CD8-positive, alpha-beta memory T cell (primary cell): ENCODE measurements around the gene MYH2. TPM values are rescaled to one million over a fixed set of nuclear protein-coding genes. Genes with fewer than 3 reads are reported as not detected.

Experiments used
- CTCF ChIA-PET: fragments of 350-600 bp; sonication (Branson Sonifier 250); formaldehyde crosslinking; loops from one replicate; lab custom pipeline; 2021; ENCODE audit warnings: antibody characterized with exemption; lab: Charles Lee
- POLR2A ChIA-PET: fragments of 350-600 bp; sonication (Branson Sonifier 250); formaldehyde crosslinking; loops from one replicate; lab custom pipeline; 2021; ENCODE audit warnings: antibody characterized with exemption; lab: Charles Lee
- DNase-seq, 5 donors: peaks; one replicate each; pipeline versions ENCODE4 v3.0.0 to v3.0.0-alpha.2; 2020 to 2022; ENCODE audit warnings: mixed read lengths in 1 of 5
- H3K27ac ChIP-seq: one replicate; pipeline ENCODE4 v1.7.0; 2013; ENCODE audit warnings: low read depth, mild to moderate bottlenecking, low read length, moderate library complexity
- H3K27me3 ChIP-seq: 2 replicates; pipeline ENCODE4 v1.7.0; 2013; ENCODE audit warnings: low read length, mild to moderate bottlenecking; ENCODE audit not compliant: insufficient read depth, poor library complexity, severe bottlenecking
- H3K36me3 ChIP-seq: 2 replicates; pipeline ENCODE4 v1.7.0; 2013; ENCODE audit warnings: mild to moderate bottlenecking, low read length, moderate library complexity; ENCODE audit not compliant: insufficient read depth
- H3K4me1 ChIP-seq: 2 replicates; pipeline ENCODE4 v1.7.0; 2013; ENCODE audit warnings: mild to moderate bottlenecking, low read length, moderate library complexity; ENCODE audit not compliant: insufficient read depth
- H3K4me3 ChIP-seq: 2 replicates; pipeline ENCODE4 v1.7.0; 2013; ENCODE audit warnings: mild to moderate bottlenecking, low read length
- H3K9me3 ChIP-seq: 2 replicates; pipeline ENCODE4 v1.7.0; 2013; ENCODE audit warnings: mild to moderate bottlenecking, low read length
- H3K27ac Mint-ChIP-seq, 8 donors: one replicate each; pipeline ENCODE4 v1.8.0; 2020 to 2021; ENCODE audit warnings: mixed read lengths in 8 of 8, mild to moderate bottlenecking in 6 of 8, inconsistent platforms in 3 of 8, moderate library complexity in 3 of 8
- H3K27me3 Mint-ChIP-seq, 2 donors: one replicate each; pipeline ENCODE4 v1.8.0; 2020 to 2021; ENCODE audit warnings: mixed read lengths in 2 of 2, mild to moderate bottlenecking in 1 of 2, moderate library complexity in 1 of 2
- H3K36me3 Mint-ChIP-seq, 3 donors: one replicate each; pipeline ENCODE4 v1.8.0; 2020 to 2021; ENCODE audit warnings: mixed read lengths in 3 of 3, inconsistent platforms in 1 of 3, mild to moderate bottlenecking in 1 of 3
- H3K4me1 Mint-ChIP-seq, 3 donors: one replicate each; pipeline ENCODE4 v1.8.0; 2020 to 2021; ENCODE audit warnings: mixed read lengths in 3 of 3, inconsistent platforms in 1 of 3, mild to moderate bottlenecking in 1 of 3
- H3K4me3 Mint-ChIP-seq, 7 donors: one replicate each; pipeline ENCODE4 v1.8.0; 2020 to 2021; ENCODE audit warnings: mixed read lengths in 7 of 7, mild to moderate bottlenecking in 6 of 7, moderate library complexity in 4 of 7, inconsistent platforms in 2 of 7
- H3K9me3 Mint-ChIP-seq, 5 donors: one replicate each; pipeline ENCODE4 v1.8.0; 2020 to 2022; ENCODE audit warnings: mixed read lengths in 5 of 5, mild to moderate bottlenecking in 3 of 5, moderate library complexity in 2 of 5, inconsistent platforms in 1 of 5
- polyA plus RNA-seq: library from polyadenylated mRNA; unstranded; fragments of 300-500 nt; fragmentation: Illumina TruSeq; gene quantifications from one replicate; pipeline ENCODE4 v1.2.3, GENCODE V29; 2021
- total RNA-seq, 2 experiments: library from RNA; stranded (reverse); gene quantifications; one replicate each; pipeline ENCODE4 v1.2.3, GENCODE V29; 2021

Gene MYH2
- total and polyA plus RNA-seq, 3 experiments from 2014 or later, result not detected

DNA sequence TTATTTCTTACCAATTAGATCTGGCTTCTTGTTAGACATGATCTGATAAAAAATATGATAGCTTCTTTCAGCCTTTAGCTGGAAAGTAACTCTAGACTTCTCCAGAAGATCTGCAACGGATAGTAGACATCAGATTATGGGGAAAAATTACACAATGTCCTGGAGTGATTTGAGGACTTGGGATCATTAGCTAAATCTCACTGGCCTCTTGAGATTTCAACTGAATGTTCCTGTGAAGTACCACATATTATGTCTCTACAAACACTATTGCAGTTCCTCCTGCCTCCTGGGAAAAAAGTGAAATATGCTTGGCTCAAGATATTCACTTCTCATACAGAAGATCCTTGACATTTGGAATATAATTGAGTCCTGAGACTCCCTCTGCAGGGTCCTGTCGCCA is 36.6 kb downstream of the MYH2 start:
- no peak overlapping the region for H3K27ac Mint-ChIP-seq
- H3K36me3 Mint-ChIP-seq, result no peaks in the 10 kb centered on the region
- no peak for DNase-seq
- POLR2A ChIA-PET, result no interaction called here
- no peaks in the 10 kb centered on the region for H3K36me3 ChIP-seq
- H3K4me3 ChIP-seq, result no peak overlapping the region
- peaks cover 0 to 10% of the 10 kb centered on the region in 2 donors for H3K27me3 Mint-ChIP-seq
- H3K27me3 ChIP-seq, result no peaks in the 10 kb centered on the region
- H3K27ac ChIP-seq, result no peak overlapping the region
- H3K9me3 Mint-ChIP-seq, result peaks cover 0 to 2% (median 0%) of the 10 kb centered on the region in 5 donors
- no peak overlapping the region for H3K4me3 Mint-ChIP-seq
- no peaks in the 10 kb centered on the region for H3K4me1 Mint-ChIP-seq
- no peaks in the 10 kb centered on the region for H3K4me1 ChIP-seq
- CTCF ChIA-PET, result no interaction called here
- H3K9me3 ChIP-seq, result no peaks in the 10 kb centered on the region

- Histone ChIP-seq H3K4me3 (no peak overlapping the region), H3K4me1 (no peaks in the 10 kb centered on the region), H3K36me3 (no peaks in the 10 kb centered on the region), H3K9me3 (no peaks in the 10 kb centered on the region), H3K27me3 (no peaks in the 10 kb centered on the region), H3K27ac (no peak overlapping the region)
- H3K9me3 Mint-ChIP-seq, result peaks cover 0 to 2% (median 0%) of the 10 kb centered on the region in 5 donors
- no peak overlapping the region for H3K27ac Mint-ChIP-seq
- H3K36me3 Mint-ChIP-seq, result no peaks in the 10 kb centered on the region
- H3K4me1 Mint-ChIP-seq, result no peaks in the 10 kb centered on the region
- DNase-seq, result no peak
- H3K27me3 Mint-ChIP-seq, result peaks cover 2 to 4% of the 10 kb centered on the region in 2 donors
- CTCF ChIA-PET, result no interaction called here
- POLR2A ChIA-PET, result no interaction called here
- no peak overlapping the region for H3K4me3 Mint-ChIP-seq
Measured at GRCh38 chr17:10499950-10500349, 49.5 kb downstream of the MYH2 start.

DNA sequence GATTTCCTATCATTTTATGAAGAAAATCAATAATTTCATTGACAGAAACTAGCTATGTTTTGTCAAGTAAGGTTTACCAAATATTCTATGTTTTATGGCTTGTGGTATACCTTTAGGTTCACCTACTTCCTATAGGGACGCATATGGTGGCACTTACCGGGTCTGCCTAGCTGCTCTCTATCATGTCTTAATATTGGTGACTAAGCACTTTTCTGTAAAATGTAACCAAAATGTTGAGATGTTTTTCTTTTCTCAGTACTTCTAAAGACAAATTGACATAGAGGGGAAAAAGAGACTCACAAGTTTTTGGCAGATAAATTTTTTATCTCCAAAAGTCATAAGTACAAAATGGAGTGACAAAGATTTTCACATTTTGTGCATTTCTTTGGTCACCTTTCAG is 57.5 kb downstream of the MYH2 start:
- POLR2A ChIA-PET, result no interaction called here

GRCh38 chr17:10482252-10482651 is 67.2 kb downstream of the MYH2 start:
- ChIA-PET CTCF (no interaction called here), POLR2A (no interaction called here)
- H3K4me1 Mint-ChIP-seq, result no peaks in the 10 kb centered on the region

More for the DNA sequence above, 57.5 kb downstream of the MYH2 start:
- no peaks in the 10 kb centered on the region for H3K4me1 Mint-ChIP-seq
- Histone ChIP-seq H3K27me3 (no peaks in the 10 kb centered on the region), H3K9me3 (no peaks in the 10 kb centered on the region), H3K27ac (no peak overlapping the region), H3K4me3 (no peak overlapping the region), H3K4me1 (no peaks in the 10 kb centered on the region), H3K36me3 (no peaks in the 10 kb centered on the region)
- CTCF ChIA-PET, result no interaction called here
- peaks cover 1 to 4% of the 10 kb centered on the region in 2 donors for H3K27me3 Mint-ChIP-seq
- no peak for DNase-seq
- H3K36me3 Mint-ChIP-seq, result no peaks in the 10 kb centered on the region
- no peak overlapping the region for H3K4me3 Mint-ChIP-seq
- no peak overlapping the region for H3K27ac Mint-ChIP-seq
- peaks cover 29 to 43% (median 33%) of the 10 kb centered on the region in 5 donors for H3K9me3 Mint-ChIP-seq

GRCh38 chr17:10477701-10478100 is 71.8 kb downstream of the MYH2 start:
- CTCF ChIA-PET, result no interaction called here
- H3K27me3 Mint-ChIP-seq, result peaks cover 3 to 4% of the 10 kb centered on the region in 2 donors
- H3K4me1 ChIP-seq, result no peaks in the 10 kb centered on the region

More at GRCh38 chr17:10482252-10482651, 67.2 kb downstream of the MYH2 start:
- no peak overlapping the region for H3K4me3 ChIP-seq
- Mint-ChIP-seq H3K36me3 (no peaks in the 10 kb centered on the region), H3K4me3 (no peak overlapping the region), H3K9me3 (peaks cover 30 to 39% (median 32%) of the 10 kb centered on the region in 5 donors), H3K27ac (no peak overlapping the region), H3K27me3 (peaks cover 9 to 10% of the 10 kb centered on the region in 2 donors)
- no peak overlapping the region for H3K27ac ChIP-seq
- H3K9me3 ChIP-seq, result no peaks in the 10 kb centered on the region
- no peaks in the 10 kb centered on the region for H3K4me1 ChIP-seq
- no peaks in the 10 kb centered on the region for H3K27me3 ChIP-seq
- DNase-seq, result no peak
- H3K36me3 ChIP-seq, result no peaks in the 10 kb centered on the region

GRCh38 chr17:10474536-10474935 is 74.9 kb downstream of the MYH2 start:
- H3K9me3 Mint-ChIP-seq, result no peaks in the 10 kb centered on the region
- H3K4me3 Mint-ChIP-seq, result no peak overlapping the region
- Histone ChIP-seq H3K4me1 (no peaks in the 10 kb centered on the region), H3K27me3 (no peaks in the 10 kb centered on the region), H3K4me3 (no peak overlapping the region), H3K36me3 (no peaks in the 10 kb centered on the region), H3K9me3 (no peaks in the 10 kb centered on the region), H3K27ac (no peak overlapping the region)
- no peaks in the 10 kb centered on the region for H3K36me3 Mint-ChIP-seq
- H3K27ac Mint-ChIP-seq, result no peak overlapping the region
- H3K4me1 Mint-ChIP-seq, result no peaks in the 10 kb centered on the region
- H3K27me3 Mint-ChIP-seq, result no peaks in the 10 kb centered on the region
- DNase-seq, result no peak
- POLR2A ChIA-PET, result no interaction called here
- CTCF ChIA-PET, result no interaction called here

More at GRCh38 chr17:10477701-10478100, 71.8 kb downstream of the MYH2 start:
- Histone ChIP-seq H3K36me3 (no peaks in the 10 kb centered on the region), H3K27me3 (no peaks in the 10 kb centered on the region), H3K4me3 (no peak overlapping the region), H3K9me3 (no peaks in the 10 kb centered on the region), H3K27ac (no peak overlapping the region)
- peaks cover 0 to 7% (median 4%) of the 10 kb centered on the region in 5 donors for H3K9me3 Mint-ChIP-seq
- no peak overlapping the region for H3K27ac Mint-ChIP-seq
- no peaks in the 10 kb centered on the region for H3K36me3 Mint-ChIP-seq
- no peak overlapping the region for H3K4me3 Mint-ChIP-seq
- DNase-seq, result no peak
- POLR2A ChIA-PET, result no interaction called here
- no peaks in the 10 kb centered on the region for H3K4me1 Mint-ChIP-seq

DNA sequence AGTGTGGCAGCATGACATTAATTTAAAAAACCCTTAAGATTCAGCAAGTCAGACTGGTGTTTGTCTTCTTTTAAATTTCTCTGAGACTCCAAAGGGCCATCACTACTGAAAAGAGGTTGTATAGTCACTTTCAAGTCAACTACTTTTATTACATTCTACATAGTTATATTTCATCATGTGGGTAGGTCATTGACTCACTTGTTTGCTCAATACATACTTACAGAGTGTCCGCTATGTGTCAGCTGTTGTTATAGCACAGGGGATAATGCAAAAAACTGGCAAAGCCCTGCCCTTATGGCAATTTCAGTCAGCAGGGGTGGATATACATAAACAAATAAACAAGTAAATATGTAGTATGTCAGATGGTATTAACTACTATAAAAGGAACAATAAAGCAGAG is 77.6 kb downstream of the MYH2 start:
- H3K27ac ChIP-seq, result no peak overlapping the region
- H3K9me3 ChIP-seq, result no peaks in the 10 kb centered on the region
- H3K27ac Mint-ChIP-seq, result no peak overlapping the region
- H3K27me3 ChIP-seq, result no peaks in the 10 kb centered on the region
- DNase-seq, result no peak
- H3K36me3 Mint-ChIP-seq, result no peaks in the 10 kb centered on the region
- peaks cover 0 to 1% of the 10 kb centered on the region in 2 donors for H3K27me3 Mint-ChIP-seq
- no peaks in the 10 kb centered on the region for H3K4me1 ChIP-seq
- H3K36me3 ChIP-seq, result no peaks in the 10 kb centered on the region
- ChIA-PET POLR2A (no interaction called here), CTCF (no interaction called here)
- H3K4me1 Mint-ChIP-seq, result no peaks in the 10 kb centered on the region
- H3K4me3 ChIP-seq, result no peak overlapping the region
- H3K9me3 Mint-ChIP-seq, result no peaks in the 10 kb centered on the region
- no peak overlapping the region for H3K4me3 Mint-ChIP-seq
